NCI-H2081 (cell line): ENCODE measurements around the gene CASK.

Experiments
- DNase-seq, 2 experiments: peaks; one replicate each; lab custom pipeline; 2025; lab: John Stamatoyannopoulos, UW

The CASK gene

DNA sequence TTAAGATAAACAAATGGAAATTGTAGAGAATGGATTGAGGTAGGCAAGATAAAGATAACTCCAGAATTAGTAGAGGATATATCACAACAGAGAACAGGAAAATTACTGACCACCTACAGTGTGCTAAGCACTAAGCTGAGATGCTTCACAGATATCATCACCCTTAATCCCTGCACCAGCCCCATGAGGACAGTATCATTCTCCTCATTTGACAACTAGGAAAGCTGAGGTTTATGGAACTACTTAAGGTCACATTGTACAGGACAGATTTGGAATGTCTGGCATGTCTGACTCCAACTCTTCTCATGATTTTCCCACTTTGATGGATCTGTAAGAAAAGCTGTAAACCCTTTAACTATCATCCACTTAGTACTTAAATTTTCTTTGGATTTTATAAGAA is 95.5 kb downstream of the CASK start:
- no peak for DNase-seq

DNA sequence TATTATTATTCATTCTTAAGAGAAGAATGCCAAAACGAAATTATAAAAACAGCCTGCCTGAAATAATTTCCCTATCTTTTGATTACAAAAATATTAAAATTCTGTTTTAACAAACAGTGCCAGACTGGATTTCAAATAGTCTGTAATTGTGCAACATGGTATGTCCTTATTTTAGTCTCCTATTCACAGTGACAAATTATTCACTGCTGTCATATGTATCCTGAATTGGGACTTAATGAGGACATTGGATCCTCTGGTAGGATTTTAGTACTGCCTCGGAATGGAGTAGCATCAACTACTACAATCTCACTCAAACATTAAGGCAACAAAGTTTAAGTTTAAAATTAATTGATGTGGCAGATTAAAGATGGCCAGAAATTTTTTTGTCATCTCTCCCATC is 97.6 kb downstream of the CASK start:
- DNase-seq = no peak

DNA sequence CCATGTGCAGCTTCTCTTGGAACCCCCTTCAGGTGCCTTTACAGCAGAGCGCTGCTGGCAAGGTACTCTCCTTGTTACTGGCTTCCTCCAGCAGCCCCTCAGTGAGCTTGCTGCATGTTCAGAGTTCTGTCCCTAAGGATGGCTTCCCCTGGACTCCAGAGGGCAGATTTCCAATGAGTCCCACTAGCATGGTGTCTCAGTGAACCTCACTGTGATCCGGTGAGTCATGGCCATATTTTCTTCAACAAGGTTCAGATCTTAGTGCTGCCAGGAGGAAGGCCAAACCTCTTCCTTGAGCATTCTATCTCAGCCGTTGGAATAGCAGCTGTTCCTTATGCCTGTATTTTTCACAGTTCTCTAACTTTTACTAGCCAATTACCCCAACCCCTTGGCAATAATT is 98.8 kb downstream of the CASK start:
- no peak for DNase-seq

DNA sequence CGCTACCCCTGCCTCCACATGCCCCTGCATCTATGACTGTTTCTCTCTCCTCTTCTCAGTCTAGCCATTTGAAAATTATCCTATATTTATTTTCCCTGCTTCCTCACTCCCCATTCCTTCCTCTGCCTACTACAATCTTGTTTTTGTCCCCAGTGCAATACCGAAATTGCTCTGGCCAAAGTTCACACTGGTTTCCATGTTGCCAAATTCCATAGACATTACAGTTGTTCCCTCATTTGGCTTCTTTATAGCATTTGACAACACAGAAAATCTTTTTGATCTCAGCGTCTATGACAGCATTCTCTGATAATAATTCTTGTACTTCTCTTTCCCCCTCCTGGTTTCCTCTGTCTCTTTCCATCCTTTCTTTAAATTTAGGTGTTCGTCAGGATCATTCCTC is 100.0 kb downstream of the CASK start:
- DNase-seq = no peak

DNA sequence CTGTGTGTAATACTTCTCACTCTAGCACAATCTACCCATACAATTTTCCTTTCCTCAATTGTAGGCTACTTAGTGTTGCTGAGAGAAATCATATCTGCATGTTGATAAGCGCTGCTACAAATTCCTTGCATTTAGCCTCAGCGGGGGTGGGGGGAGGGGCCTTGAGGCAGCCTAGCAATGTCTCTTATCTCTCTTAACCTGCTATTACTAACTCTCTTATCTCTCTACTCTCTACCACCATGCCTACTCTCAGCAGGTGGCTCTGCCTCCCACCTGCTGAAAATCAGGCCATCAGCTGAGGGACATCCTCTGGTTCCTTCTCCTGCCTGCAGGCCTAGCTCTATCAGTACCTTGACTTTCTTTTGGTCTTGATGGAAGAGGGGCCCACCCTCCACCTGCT is 100.5 kb downstream of the CASK start:
- no peak for DNase-seq

DNA sequence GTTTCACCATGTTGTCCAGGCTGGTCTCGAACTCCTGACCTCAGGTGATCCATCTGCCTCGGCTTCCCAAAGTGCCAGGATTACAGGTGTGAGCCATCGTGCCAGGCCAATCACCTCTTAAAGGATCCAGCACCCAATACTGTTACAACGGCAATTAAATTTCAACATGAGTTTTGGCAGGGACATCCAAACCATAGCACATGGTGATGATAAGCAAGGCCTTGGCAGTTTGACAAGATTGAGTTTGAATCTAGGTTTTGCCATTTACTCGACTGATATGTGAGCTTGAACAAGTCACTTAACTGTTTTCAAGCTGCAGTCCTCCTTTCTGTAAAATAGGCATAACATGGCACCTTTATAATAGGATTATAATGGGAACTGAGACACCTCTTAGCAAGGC is 115.3 kb downstream of the CASK start:
- no peak for DNase-seq

DNA sequence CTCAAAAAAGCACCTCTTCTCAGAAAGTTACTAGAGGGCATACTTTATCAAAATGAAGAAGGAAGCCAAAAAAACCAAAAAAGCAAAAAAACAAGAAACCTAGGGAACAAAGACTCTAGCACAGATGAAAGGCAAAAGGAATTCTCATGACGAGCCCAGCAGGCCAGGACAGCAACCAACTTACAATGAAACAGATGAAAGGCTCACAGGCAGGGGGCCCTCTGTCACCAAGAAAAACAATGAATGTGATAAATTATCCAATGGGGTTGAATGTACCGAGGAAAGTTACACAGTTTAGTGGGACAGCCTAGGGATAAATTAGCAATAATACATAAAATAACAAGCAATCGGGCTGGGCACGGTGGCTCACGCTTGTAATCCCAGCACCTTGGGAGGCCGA is 120.4 kb downstream of the CASK start:
- DNase-seq = no peak

DNA sequence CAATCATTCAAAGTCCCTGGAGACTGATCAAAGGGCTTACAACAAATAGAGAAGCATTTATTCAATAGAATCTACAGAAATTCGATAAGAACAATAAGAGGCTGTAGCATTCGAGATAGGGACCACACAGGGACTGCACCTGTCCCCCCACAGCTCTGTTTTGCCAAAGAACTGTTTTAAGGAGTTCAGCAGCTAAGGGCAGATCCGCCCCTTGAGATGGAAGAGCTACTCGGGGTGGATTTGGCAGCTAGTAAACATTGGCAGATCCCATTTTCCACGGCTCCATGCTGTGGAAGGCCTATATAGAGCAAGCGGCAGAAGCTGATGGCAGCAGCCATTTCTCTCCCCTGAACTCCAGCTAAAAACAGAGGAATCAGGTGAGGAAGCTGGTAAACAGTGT is 123.7 kb downstream of the CASK start:
- no peak for DNase-seq

DNA sequence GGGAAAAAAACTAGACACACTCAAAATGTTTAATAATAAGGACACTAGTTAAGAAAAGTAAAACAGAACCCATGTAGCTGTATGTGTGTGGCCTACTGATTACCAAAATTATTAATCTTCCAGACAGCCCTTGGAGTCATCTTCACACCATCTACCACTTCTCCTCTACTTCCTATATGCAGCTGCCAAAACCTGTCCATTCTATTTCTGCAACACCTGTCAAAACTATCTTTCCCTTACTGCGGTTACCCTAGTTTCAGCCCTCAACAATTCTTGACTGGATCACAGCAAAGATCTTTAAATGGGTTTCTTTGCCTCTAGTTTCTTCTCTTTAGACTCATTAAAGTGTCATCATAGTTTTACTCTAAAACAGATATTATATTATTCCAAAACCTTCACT is 126.8 kb downstream of the CASK start:
- no peak for DNase-seq

DNA sequence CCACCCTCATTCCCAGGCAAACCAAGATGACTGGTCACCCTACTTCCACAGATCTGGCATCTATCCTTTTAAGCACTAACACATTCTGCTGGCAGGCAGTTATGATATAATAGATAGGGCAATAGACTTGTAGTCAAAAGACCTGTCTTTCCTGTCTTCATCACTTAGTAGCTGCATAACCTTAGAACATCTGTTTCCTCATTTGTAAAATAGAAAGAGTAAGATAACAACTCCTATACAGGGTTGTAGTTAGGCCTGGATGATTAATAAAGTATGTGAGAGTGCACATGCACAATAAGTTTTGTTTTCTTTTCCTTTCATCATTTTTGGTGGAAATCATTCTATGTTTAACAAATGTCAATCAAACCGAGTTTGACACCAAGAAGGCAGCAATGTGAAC is 127.3 kb downstream of the CASK start:
- DNase-seq = no peak

DNA sequence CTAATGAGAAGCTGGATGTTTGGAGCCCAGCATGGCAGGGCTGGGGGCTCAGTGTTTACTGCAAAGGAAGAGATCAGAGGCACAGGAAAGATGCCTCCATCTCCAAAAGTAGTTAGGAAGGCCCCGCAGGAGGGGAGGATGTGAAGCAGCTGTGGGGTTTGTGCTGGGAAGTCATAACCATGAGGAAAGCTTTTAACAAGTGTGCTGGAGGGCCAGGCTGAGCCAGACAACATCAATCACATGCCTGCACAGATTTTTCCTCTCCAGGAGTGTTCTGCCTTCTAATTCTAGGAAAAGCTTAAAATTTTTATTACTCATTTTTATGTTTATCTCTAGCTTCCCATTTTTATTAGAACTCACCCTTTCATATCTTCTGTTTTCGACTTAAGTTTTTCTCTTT is 134.0 kb downstream of the CASK start:
- no peak for DNase-seq

DNA sequence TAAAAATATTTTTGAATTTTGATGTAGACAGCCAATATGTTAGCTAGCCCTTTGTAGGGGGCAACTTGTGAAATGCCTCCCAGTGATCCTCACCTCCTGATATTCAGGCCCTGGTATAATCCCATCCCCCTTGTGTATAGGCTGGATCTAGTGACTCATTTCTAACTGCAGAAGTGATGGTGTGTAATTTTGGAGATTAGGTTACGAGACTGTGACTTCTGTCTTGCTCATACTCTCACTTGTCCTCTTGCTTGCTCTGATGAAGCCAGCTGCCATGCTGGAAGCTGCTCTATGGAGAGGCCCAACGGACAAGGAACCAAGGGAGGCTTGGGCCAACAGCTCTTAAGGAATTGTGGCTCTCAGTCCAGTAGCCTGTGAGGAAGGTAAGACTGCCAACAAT is 137.7 kb downstream of the CASK start:
- no peak for DNase-seq

DNA sequence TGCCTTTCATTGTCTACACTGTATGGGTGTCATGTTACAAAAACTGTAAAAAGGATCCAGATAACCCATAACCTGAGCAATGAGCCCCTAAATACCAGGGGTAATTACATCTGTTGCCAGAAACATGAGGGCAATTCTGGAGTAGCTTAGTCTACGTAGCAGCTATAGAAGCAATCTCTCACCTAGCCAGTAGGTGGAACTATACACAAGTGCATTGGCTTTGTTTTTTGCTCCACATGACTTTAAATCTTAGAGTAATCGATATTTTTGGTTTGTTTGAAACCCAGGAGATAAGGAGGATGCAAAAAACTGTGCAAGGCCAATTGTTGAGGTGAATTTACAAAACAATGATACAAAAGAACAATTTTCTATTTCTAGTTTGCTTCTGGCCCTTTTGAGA is 141.9 kb downstream of the CASK start:
- peak; percentile 21 to 45 for DNase-seq

DNA sequence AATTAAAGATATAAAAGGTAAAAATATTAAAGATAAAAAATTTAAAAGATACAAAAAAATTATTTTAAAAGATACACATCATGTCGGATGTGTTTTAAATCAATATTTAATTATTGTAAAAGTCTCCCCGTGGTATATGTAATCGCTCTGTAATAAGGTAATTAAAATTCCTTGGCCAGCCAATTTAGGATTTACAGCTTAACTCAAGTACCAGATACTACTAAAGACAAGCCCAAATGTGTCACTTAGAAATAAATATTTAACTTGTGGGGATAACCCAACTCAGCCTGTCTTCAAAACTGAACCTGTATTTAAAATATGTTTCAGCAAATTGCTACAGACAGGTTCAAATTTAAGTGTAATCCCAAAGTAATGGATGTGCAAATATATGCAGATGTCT is 143.4 kb downstream of the CASK start:
- DNase-seq = no peak

DNA sequence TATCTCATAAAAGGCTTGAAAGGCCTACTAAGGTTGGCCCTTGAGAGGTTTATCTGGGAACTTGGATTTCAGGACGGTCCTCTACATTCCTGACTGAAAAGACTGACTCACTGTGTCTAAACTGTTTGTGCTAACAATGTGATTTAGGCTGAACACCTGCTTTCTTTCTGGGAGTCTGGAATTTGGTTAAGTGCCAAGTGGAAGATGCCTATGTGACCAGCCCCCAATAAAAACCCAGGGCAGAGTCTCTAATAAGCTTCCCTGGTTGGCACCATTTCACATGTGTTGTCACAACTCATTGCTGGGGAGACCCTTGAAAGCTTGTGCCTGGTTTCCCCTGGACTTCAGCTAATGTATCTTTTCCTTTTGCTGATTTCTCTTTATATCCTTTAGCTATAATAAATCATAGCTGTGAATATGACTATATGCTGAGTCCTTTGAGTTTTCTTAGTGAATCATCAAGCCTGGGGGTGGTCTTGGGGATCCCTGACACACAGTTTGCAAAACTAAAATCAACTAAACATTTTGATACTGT is 144.3 kb downstream of the CASK start:
- peak; percentile 26 to 62 for DNase-seq

DNA sequence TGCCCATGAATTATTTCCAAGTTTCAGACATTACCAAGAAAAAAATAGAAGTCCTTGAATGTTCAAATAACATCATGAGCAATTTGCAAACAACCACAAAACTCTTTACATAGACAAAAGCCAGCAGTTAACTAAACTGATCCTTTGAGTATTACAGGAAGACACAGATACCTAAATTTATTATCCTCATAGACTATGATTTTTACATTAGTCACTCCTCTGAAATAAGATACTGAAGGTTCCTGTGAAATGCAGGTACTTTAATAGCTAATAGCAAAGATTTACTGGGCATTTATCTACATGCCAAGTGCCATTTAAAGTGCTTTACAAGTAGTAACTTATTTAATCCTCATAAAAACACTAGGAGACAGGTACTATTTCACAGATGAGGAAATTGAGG is 161.7 kb downstream of the CASK start:
- no peak for DNase-seq

DNA sequence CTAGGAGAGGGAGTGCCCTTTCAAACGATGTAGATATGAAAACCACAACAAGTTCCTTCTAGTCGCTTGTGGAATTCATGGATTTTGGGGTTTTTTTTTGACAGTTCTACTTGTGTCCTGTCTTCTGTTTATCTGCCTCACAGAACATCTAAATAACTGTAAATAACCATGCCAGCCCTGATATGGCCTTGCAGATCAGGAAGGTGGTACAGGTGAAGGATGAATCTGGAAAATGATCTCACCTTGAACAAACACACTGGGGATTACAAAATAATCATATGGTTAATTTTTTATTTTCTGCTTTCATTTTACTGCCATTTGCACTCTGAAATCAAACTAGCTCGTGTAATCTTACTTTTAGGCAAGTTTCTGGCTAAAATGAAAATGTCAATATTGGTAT is 162.2 kb downstream of the CASK start:
- DNase-seq = no peak

DNA sequence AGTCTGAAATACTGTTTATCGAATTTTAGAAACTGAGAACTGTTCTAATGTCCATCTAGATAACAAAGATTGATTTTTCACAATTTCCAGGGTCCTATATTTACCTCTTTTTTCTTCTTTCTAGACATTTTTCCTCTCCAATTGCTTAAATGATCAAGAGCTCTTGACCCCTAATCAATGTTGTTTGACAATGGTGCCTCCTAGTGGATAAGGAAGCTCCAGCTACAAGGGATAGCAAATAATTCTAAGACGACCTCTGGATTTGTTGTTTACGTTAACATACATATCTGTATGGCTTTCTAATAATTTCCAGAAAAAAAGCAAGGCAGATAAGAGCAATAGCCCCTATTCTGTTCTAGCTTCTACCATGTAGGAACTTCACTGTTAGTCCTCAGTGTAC is 163.5 kb downstream of the CASK start:
- no peak for DNase-seq

DNA sequence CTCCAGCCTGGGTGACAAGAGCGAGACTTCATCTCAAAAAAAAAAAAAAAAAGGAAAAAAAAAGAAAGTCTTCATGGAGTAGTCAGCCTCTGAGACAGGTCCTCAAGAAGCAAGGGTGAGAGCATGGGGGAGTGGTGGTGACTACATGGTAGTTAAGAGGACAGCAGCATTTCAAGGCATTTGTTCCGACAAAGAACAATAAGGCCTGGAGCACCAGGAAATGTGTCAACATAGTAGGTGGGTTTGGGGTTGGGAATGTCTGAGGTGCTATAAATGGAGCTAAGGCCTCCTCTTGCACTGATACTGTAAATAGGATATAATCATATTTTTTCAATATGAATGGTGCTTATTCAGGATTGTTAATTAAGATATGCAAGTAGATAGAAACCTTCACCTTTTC is 165.0 kb downstream of the CASK start:
- no peak for DNase-seq

DNA sequence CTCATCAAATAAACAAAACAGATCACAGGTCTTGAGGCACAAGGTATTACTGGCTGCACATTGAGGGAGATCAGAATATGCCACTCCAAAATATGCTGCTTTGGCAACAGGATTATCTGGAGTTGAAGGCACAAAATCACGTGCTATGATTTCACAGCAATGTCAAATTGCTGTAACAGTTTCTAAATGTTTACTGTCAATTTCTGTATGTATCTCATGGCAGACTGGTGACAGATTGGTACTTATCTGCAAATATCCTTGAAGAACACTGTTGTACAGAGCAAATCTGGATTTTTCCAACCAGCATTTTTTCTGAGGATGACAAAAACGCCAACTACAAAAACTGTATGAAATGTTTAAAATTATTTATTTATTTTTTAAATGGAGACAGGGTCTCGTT is 172.6 kb downstream of the CASK start:
- no peak for DNase-seq

DNA sequence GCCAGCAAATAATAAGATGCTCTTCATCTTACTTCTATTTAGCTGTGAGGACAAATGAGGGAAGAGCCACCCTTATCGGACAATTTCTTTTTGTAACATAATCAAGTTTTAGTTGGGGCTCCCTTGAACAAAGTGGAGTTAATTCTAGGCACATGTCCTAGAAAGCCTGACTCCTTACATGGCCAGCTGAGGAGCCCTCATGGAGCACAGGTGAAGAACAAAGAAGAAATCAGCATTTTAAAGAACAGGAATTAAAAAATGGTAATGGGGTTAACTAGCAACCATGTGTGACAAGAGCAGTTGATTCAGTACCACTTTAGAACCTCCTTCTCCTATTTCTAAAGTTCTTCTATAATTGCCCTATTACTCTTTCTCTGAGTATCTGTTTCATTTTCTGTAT is 183.5 kb downstream of the CASK start:
- no peak for DNase-seq

DNA sequence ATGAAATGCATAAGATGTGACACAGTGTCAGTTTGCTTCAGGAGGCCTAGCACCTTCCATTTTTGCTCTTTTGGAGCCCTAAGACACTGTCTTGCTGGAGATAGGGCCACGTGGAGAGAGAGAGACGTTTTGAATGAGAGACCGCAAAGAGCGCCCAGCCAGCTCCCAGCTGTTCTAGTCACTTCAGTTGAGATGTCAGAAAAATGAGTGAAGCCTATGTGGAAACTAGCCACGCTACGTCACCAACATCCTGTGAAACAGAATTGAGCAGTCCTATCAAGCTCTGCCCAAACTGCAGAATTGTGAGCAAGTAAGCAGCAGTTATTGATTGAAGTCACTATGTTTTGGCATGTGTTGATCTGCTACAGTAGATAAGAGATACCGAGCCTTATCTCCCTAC is 186.3 kb downstream of the CASK start:
- DNase-seq = no peak

DNA sequence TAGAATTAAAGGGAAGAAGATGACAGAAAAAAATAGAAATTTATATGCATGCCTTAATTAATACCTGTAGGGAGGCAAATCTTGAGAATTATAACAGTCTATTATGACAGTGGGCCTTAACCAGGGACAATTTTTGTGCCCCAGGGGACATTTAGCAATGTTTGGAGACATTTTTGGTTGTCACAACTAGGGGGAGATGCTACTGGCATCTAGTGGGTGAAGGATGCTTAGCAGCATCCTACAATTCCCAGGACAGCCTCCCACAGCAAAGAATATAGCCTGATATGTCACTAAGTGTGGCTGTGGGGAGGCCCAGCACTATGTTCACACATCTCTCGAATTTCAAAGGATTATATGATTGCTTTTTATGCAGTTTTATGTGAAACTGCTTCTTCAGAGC is 188.8 kb downstream of the CASK start:
- DNase-seq = peak; percentile 6 to 8

DNA sequence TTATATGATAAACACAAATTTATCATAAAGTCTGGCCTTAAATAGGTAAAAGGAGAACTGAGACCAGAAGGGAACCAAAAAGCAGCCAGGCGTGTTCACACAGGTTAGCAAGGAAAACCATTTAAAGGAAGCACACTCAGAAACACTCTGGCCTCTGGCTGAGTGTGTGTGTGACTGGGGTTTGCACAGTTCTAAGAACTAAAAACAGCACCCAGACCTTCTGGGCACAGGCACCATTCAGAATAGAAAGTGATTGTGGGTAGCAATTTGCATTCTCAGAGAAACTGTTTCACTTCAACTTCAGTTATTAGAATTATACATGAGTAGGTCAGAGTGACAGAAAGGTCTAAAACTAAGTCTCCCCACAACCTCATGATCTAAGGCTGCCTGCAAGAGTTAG is 189.4 kb downstream of the CASK start:
- no peak for DNase-seq

DNA sequence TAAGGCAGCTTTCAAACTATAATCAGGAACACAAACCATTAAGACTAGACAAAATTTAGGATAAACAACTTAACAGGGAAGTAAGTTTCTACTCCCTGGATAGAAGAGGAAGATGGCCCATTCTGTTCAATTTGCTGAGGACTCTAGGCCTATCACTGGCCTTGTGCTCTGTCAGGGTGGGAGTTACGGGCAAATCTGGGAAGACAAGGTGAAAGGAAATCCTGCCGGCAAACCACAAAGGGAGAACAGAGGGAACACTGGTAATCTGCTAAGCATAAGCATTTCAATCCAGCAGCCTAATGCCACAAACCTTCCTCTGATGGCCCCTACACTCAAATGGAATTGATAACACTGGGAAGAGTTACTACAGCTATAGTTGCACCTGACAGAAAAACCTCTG is 191.1 kb downstream of the CASK start:
- DNase-seq = no peak
